Choroid plexus epithelial cell (primary cell): ENCODE data around the gene PNMA8C.
"Not testable (repeated sequence)": the region's sequence is repeated elsewhere in the genome, so short reads cannot be mapped to it uniquely, and the experiment has no call there.

Experiments used
- DNase-seq: peaks from one replicate; pipeline ENCODE4 v3.0.0-alpha.2; 2010; ENCODE audit warnings: low read depth
- H3K4me3 ChIP-seq: 2 replicates; pipeline ENCODE4 v1.5.1; 2011; ENCODE audit warnings: low read depth, mild to moderate bottlenecking, control low read depth, low read length, moderate library complexity
- TF ChIP-seq, protein P1 (sequence below): conservative IDR thresholded peaks from 2 replicates; pipeline ENCODE4 v1.5.1; 2011; ENCODE audit warnings: low read depth, mild to moderate bottlenecking, control low read depth, inconsistent platforms, low read length, moderate library complexity

PNMA8C gene

GRCh38 chr19:46423188-46423587 is 5.5 kb downstream of the PNMA8C start:
- DNase-seq, result no peak
- TF ChIP-seq, protein P1, sequence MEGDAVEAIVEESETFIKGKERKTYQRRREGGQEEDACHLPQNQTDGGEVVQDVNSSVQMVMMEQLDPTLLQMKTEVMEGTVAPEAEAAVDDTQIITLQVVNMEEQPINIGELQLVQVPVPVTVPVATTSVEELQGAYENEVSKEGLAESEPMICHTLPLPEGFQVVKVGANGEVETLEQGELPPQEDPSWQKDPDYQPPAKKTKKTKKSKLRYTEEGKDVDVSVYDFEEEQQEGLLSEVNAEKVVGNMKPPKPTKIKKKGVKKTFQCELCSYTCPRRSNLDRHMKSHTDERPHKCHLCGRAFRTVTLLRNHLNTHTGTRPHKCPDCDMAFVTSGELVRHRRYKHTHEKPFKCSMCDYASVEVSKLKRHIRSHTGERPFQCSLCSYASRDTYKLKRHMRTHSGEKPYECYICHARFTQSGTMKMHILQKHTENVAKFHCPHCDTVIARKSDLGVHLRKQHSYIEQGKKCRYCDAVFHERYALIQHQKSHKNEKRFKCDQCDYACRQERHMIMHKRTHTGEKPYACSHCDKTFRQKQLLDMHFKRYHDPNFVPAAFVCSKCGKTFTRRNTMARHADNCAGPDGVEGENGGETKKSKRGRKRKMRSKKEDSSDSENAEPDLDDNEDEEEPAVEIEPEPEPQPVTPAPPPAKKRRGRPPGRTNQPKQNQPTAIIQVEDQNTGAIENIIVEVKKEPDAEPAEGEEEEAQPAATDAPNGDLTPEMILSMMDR, result no peak
- H3K4me3 ChIP-seq, result no peak overlapping the region

- no peak for DNase-seq
- TF ChIP-seq, protein P1, result no peak
- H3K4me3 ChIP-seq, result no peak overlapping the region
Measured at GRCh38 chr19:46422344-46422743, 6.4 kb downstream of the PNMA8C start.

- no peak for DNase-seq
- no peak overlapping the region for H3K4me3 ChIP-seq
- TF ChIP-seq, protein P1, result no peak
Measured at GRCh38 chr19:46420056-46420455, 8.7 kb downstream of the PNMA8C start.

- H3K4me3 ChIP-seq, result peak overlapping the region; percentile 49
- peak; percentile 93 for DNase-seq
Measured at GRCh38 chr19:46415804-46416709, 12.7 kb downstream of the PNMA8C start.

DNA sequence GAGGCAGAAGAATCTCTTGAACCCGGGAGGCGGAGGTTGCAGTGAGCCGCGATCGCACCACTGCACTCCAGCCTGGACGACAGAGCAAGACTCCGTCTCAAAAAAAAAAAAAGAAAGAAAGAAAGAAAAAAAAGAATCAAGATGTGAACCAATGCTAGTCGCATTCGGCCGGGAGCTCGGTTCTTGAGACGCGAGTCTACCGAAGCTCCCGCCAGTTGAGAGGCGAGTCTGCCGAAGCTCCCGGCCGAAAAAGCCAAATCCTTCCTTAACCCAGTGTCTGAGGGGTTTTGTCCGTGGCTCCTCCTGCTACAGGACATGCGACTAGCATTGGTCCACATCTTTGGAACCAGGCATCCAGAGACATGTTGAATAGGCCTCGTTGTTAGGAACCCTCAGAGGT is 13.8 kb downstream of the PNMA8C start:
- not testable (repeated sequence) for H3K4me3 ChIP-seq, DNase-seq

- peak; percentile 98 for DNase-seq
Measured at GRCh38 chr19:46413262-46414031, 15.3 kb downstream of the PNMA8C start, which contains the start of gene CCDC8. TSS of gene CCDC8 (minus strand) at chr19:46413564. CDS start at chr19:46412810, 754 bp downstream.

DNA sequence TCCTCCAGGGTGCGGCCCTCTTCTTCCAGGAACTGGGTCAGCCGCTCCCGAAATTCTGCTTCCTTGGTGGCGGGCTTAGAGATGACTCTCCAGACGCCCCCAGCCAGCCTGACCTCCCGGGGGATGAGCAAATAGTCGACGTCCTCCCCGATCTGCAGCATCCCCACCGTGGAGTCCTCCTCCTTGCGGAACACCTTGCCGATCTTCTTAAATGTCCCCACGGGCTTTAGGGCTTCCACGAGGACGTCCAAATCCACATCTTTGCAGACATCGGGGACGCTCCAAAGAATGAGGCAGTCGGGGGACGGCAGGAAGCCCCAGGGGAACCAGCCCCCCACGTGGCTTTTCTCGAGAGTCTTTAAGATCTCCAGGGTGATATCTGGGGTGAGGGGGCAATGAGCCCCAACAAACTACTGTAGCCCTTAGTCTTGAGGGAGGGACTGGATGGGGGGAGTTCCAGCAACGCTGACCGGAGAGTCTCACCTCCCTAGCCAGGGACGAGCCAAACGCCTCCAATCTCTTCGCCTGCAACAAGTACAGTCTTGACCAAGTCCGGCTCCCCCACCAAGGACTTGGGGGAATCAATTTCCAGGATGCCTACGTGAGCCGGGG is 16.0 kb downstream of the PNMA8C start:
- TF ChIP-seq, protein P1, result no peak
- H3K4me3 ChIP-seq, result peak overlapping the region; percentile 76
- DNase-seq, result peak; percentile 48

More at GRCh38 chr19:46413262-46414031, 15.3 kb downstream of the PNMA8C start, which contains the start of gene CCDC8:
- peak within 1 kb of the TSS; percentile 76 for H3K4me3 ChIP-seq
- TF ChIP-seq, protein P1, result no peak
